Type B pancreatic cell (in vitro differentiated cells): ENCODE data around the gene CDK2AP2. TPM values are rescaled to one million over a fixed set of nuclear protein-coding genes. Genes with fewer than 3 reads are reported as not detected.
"Not testable (repeated sequence)": the region's sequence is repeated elsewhere in the genome, so short reads cannot be mapped to it uniquely, and the experiment has no call there.

Experiments used
- DNase-seq: peaks from one replicate; pipeline ENCODE4 v3.0.0; 2021; ENCODE audit warnings: mixed read lengths; ENCODE audit not compliant: unreplicated experiment; ENCODE audit errors: extremely low spot score
- H3K27ac Mint-ChIP-seq: 2 replicates; pipeline ENCODE4 v1.8.0; 2021; ENCODE audit warnings: mild to moderate bottlenecking, mixed read lengths
- H3K27me3 Mint-ChIP-seq: 2 replicates; pipeline ENCODE4 v1.8.0; 2021; ENCODE audit warnings: mixed read lengths
- H3K36me3 Mint-ChIP-seq: 2 replicates; pipeline ENCODE4 v1.8.0; 2021; ENCODE audit warnings: mixed read lengths
- H3K4me1 Mint-ChIP-seq: one replicate; pipeline ENCODE4 v1.8.0; 2021; ENCODE audit warnings: mixed read lengths; ENCODE audit not compliant: unreplicated experiment
- H3K4me3 Mint-ChIP-seq: 2 replicates; pipeline ENCODE4 v1.8.0; 2021; ENCODE audit warnings: mild to moderate bottlenecking, mixed read lengths
- H3K9me3 Mint-ChIP-seq: 2 replicates; pipeline ENCODE4 v1.8.0; 2021; ENCODE audit warnings: mixed read lengths
- long read RNA-seq: library from polyadenylated mRNA; unstranded; transcript quantifications from one replicate; pipeline ENCODE4 v2.0.0, GENCODE V29; 2020
- total RNA-seq: library from RNA; stranded (reverse); gene quantifications from 2 replicates; pipeline ENCODE4 v1.2.1, GENCODE V29; 2021; ENCODE audit warnings: low replicate concordance
- TF ChIP-seq, protein P1 (sequence below): fragments of 200-600 bp; sonication (generic); conservative IDR thresholded peaks from 2 replicates; pipeline ENCODE4 v1.5.0; 2021; ENCODE audit warnings: antibody characterized with exemption, mild to moderate bottlenecking

The CDK2AP2 gene
- total RNA-seq = 34.9 and 37.5 TPM in 2 replicates
- long read RNA-seq, partial matches to known transcripts = 0 of 6 reads
- long read RNA-seq, other reads (novel, unspliced or antisense) = 1 of 6 reads

- no peaks in the 10 kb centered on the region for H3K9me3 Mint-ChIP-seq
- peak within 1 kb of the TSS; percentile 93 for H3K4me3 Mint-ChIP-seq
- H3K36me3 Mint-ChIP-seq = no peaks in the 10 kb centered on the region
- peak within 1 kb of the TSS; percentile 98 for H3K27ac Mint-ChIP-seq
- TF ChIP-seq, protein P1, sequence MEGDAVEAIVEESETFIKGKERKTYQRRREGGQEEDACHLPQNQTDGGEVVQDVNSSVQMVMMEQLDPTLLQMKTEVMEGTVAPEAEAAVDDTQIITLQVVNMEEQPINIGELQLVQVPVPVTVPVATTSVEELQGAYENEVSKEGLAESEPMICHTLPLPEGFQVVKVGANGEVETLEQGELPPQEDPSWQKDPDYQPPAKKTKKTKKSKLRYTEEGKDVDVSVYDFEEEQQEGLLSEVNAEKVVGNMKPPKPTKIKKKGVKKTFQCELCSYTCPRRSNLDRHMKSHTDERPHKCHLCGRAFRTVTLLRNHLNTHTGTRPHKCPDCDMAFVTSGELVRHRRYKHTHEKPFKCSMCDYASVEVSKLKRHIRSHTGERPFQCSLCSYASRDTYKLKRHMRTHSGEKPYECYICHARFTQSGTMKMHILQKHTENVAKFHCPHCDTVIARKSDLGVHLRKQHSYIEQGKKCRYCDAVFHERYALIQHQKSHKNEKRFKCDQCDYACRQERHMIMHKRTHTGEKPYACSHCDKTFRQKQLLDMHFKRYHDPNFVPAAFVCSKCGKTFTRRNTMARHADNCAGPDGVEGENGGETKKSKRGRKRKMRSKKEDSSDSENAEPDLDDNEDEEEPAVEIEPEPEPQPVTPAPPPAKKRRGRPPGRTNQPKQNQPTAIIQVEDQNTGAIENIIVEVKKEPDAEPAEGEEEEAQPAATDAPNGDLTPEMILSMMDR = no peak
- peak; percentile 98 for DNase-seq
- peaks cover 19% of the 10 kb centered on the region for H3K27me3 Mint-ChIP-seq
- H3K4me1 Mint-ChIP-seq = peaks cover 24% of the 10 kb centered on the region
Observed at GRCh38 chr11:67507864-67508485, at the start of gene CDK2AP2. TSS of gene CDK2AP2 (minus strand) at chr11:67508162. CDS start at chr11:67508082, 80 bp downstream.

- H3K9me3 Mint-ChIP-seq = peaks cover 7% of the 10 kb centered on the region
- H3K27me3 Mint-ChIP-seq = no peaks in the 10 kb centered on the region
- H3K36me3 Mint-ChIP-seq = no peaks in the 10 kb centered on the region
- DNase-seq = no peak
- no peaks in the 10 kb centered on the region for H3K4me1 Mint-ChIP-seq
- no peak overlapping the region for H3K4me3 Mint-ChIP-seq
- TF ChIP-seq, protein P1 = no peak
- H3K27ac Mint-ChIP-seq = no peak overlapping the region
Observed at GRCh38 chr11:67556244-67556643, 48.3 kb upstream of the CDK2AP2 start.

- not testable (repeated sequence) for H3K27me3 Mint-ChIP-seq, H3K4me1 Mint-ChIP-seq, H3K9me3 Mint-ChIP-seq, H3K36me3 Mint-ChIP-seq, H3K4me3 Mint-ChIP-seq, DNase-seq, H3K27ac Mint-ChIP-seq
Observed at GRCh38 chr11:67551697-67552096, 43.7 kb upstream of the CDK2AP2 start.

DNA sequence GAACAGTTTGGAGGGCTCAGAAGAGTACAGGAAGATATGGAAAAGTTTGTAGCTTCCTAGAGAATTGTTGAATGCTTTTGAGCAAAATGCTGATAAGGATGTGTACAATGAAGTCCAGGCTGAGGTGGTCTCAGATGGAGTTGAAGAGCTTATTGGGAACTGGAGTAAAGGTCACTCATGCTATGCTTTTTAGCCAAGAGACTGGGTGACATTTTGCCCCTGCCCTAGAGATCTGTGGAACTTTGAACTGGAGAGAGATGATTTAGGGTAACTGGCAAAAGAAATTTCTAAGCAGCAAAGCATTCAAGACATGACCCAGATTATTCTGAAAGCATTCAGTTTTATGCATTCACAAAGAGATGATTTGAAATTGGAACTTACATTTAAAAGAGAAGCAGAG, 43.2 kb upstream of the CDK2AP2 start:
- Mint-ChIP-seq H3K4me1 (no peaks in the 10 kb centered on the region), H3K9me3 (peaks cover 7% of the 10 kb centered on the region)

DNA sequence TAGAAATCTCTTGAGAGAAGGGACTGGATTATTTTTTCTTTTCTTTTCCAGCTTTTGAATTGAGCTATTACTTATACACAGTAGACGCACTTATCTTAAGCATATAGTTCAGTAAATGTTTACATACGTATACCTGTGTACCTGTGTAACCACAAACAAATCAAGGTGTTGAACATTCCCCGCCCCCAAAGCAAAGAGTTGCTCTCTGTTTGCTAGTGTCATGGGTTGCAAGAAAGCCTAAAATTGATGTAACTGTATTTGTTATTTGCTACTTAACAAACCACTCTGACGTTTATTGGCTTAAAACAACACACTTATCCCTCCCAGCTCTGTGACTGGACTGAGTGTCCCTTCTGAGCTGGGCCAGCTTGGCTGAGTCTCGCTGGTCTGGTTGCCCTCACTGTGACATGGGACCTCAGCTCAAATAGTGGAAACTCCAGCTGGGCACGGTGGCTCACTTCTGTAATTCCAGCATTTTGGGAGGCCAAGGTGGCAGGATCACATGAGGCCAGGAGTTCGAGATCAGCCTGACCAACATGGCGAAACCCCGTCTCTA, 40.7 kb upstream of the CDK2AP2 start:
- Mint-ChIP-seq H3K4me1 (peaks cover 4% of the 10 kb centered on the region), H3K36me3 (no peaks in the 10 kb centered on the region), H3K27me3 (no peaks in the 10 kb centered on the region), H3K9me3 (peaks cover 7% of the 10 kb centered on the region), H3K27ac (no peak overlapping the region), H3K4me3 (no peak overlapping the region)
- no peak for DNase-seq
- TF ChIP-seq, protein P1 = no peak

More for the DNA sequence above, 43.2 kb upstream of the CDK2AP2 start:
- no peak for DNase-seq
- H3K27me3 Mint-ChIP-seq = no peaks in the 10 kb centered on the region
- no peak overlapping the region for H3K4me3 Mint-ChIP-seq
- H3K36me3 Mint-ChIP-seq = no peaks in the 10 kb centered on the region
- TF ChIP-seq, protein P1 = no peak
- H3K27ac Mint-ChIP-seq = no peak overlapping the region

DNA sequence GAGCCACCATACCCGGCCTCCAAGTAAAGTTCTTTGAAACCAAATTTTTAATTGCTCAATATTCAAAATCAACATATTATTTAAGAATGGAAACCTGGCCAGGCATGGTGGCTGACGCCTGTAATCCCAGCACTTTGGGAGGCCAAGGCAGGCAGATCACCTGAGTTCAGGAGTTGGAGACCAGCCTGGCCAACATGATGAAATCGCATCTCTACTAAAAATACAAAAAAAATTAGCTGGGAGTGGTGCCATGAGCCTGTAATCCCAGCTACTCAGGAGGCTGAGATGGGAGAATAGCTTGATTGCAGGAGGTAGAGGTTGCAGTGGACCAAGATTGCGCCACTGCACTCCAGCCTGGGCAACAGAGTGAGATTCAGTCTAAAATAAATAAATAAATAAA, 40.1 kb upstream of the CDK2AP2 start:
- not testable (repeated sequence) for H3K27me3 Mint-ChIP-seq, H3K9me3 Mint-ChIP-seq, DNase-seq, H3K4me1 Mint-ChIP-seq, H3K27ac Mint-ChIP-seq, H3K4me3 Mint-ChIP-seq, H3K36me3 Mint-ChIP-seq
